Tibial artery (tissue), 4 donors: ENCODE results near the gene GTF2IRD1.
"Not testable (repeated sequence)": the region's sequence is repeated elsewhere in the genome, so short reads cannot be mapped to it uniquely, and the experiment has no call there.

Experiments
- DNase-seq, 2 donors: peaks; one replicate each; pipeline ENCODE4 v3.0.0-alpha.2; 2019
- H3K27ac ChIP-seq, 2 donors: fragments of 200-600 bp; sonication (generic) in 1 of 2; 1 replicate in 1 of 2; 2 replicates in 1 of 2; pipeline ENCODE4 v1.5.1; 2018 to 2019; ENCODE audit warnings: mild to moderate bottlenecking in 1 of 2
- H3K27me3 ChIP-seq, 2 donors: fragments of 200-600 bp; sonication (generic) in 1 of 2; one replicate each; pipeline versions ENCODE4 v1.5.1 to v1.6.0; 2016 to 2019
- H3K36me3 ChIP-seq, 3 donors: fragments of 200-600 bp; sonication (generic) in 2 of 3; one replicate each; pipeline ENCODE4 v1.5.1; 2016 to 2019; ENCODE audit warnings: mild to moderate bottlenecking in 2 of 3
- H3K4me1 ChIP-seq, 4 donors: fragments of 200-600 bp; sonication (generic) in 2 of 4; 1 replicate in 3 of 4; 2 replicates in 1 of 4; pipeline ENCODE4 v1.5.1; 2016 to 2019
- H3K4me3 ChIP-seq, 2 donors: fragments of 200-600 bp; sonication (generic) in 1 of 2; 1 replicate in 1 of 2; 2 replicates in 1 of 2; pipeline ENCODE4 v1.5.1; 2018 to 2019; ENCODE audit warnings: mild to moderate bottlenecking in 2 of 2
- H3K9me3 ChIP-seq, 3 donors: fragments of 200-600 bp; sonication (generic) in 1 of 3; one replicate each; pipeline ENCODE4 v1.5.1; 2016 to 2019
- intact Hi-C: fragments of 100-400 bp; cut with DNase I; formaldehyde crosslinking; loops from one replicate; pipeline ENCODE4 v1.15.0; 2023; ENCODE audit warnings: low total_unique reads
- TF ChIP-seq, protein P1 (sequence below), 2 experiments: fragments of 200-600 bp in 1 of 2; fragments of 450-650 bp in 1 of 2; IDR thresholded peaks; one replicate each; pipeline ENCODE4 v1.5.1; 2017 to 2019; ENCODE audit warnings: antibody characterized with exemption in 2 of 2, mild to moderate bottlenecking in 1 of 2, moderate library complexity in 1 of 2

The GTF2IRD1 gene

DNA sequence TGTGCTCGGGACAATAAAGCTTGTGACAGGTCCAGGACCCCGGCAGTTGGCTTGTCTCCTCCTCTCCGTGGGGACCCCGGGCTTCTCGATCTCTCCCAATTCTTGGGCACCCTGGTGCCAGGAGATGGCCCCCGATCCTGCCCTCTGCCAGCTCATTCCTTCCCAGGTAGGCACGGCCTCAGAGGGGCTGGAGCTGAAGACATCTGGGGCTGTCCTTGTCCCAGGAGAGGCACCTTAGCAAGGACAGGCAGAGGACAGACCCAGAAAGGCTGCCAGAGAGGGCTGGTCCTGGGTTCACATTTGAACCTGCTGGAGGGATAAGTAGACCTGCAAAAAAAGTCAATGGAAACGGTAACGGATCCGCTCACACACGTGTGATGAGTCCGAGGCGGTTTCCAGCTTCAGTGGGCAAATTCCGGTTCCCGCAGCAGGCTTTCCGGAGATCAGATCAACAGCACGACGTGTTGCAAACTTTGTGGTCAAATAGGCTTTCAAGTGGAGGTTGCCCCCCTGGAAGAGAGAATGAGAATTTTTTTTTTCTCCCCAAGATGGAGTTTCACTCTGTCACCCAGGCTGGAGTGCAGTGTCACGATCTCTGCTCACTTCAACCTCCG lies 47.7 kb upstream of the GTF2IRD1 start:
- intact Hi-C loops = no loop called here
- peak in 1 of 2 donors; percentile 17 for DNase-seq
- no peaks in the 10 kb centered on the region for H3K9me3 ChIP-seq
- H3K4me1 ChIP-seq = no peaks in the 10 kb centered on the region
- TF ChIP-seq, protein P1, sequence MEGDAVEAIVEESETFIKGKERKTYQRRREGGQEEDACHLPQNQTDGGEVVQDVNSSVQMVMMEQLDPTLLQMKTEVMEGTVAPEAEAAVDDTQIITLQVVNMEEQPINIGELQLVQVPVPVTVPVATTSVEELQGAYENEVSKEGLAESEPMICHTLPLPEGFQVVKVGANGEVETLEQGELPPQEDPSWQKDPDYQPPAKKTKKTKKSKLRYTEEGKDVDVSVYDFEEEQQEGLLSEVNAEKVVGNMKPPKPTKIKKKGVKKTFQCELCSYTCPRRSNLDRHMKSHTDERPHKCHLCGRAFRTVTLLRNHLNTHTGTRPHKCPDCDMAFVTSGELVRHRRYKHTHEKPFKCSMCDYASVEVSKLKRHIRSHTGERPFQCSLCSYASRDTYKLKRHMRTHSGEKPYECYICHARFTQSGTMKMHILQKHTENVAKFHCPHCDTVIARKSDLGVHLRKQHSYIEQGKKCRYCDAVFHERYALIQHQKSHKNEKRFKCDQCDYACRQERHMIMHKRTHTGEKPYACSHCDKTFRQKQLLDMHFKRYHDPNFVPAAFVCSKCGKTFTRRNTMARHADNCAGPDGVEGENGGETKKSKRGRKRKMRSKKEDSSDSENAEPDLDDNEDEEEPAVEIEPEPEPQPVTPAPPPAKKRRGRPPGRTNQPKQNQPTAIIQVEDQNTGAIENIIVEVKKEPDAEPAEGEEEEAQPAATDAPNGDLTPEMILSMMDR (IDR thresholded peaks at IDR 0.05) = no peak
- no peak overlapping the region for H3K27ac ChIP-seq
- peaks cover 13 to 39% (median 30%) of the 10 kb centered on the region in 3 donors for H3K36me3 ChIP-seq
- no peak overlapping the region for H3K4me3 ChIP-seq
- peaks cover 0 to 4% of the 10 kb centered on the region in 2 donors for H3K27me3 ChIP-seq

DNA sequence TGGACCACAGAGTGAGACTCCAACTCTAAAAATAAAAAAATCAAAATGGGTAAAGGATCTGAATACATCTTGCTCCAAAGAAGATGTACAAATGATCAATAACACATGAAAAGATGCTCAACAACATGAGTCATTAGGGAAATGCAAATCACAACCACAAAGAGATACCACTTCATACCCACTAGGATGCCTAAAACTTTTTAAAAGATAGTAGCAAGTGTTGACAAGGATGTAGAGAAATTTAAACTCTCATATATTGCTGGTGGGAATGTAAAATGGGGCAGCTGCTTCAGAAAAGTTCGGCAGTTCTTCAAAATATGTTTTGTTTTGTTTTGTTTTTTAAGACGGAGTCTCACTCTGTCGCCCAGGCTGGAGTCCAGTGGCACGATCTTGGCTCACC lies 45.7 kb upstream of the GTF2IRD1 start:
- no peaks in the 10 kb centered on the region for H3K4me1 ChIP-seq
- H3K4me3 ChIP-seq = no peak overlapping the region
- peaks cover 13 to 21% (median 19%) of the 10 kb centered on the region in 3 donors for H3K36me3 ChIP-seq
- H3K27ac ChIP-seq = no peak overlapping the region
- H3K27me3 ChIP-seq = peaks cover 0 to 4% of the 10 kb centered on the region in 2 donors
- no peak for DNase-seq
- TF ChIP-seq, protein P1 (IDR thresholded peaks at IDR 0.05) = no peak
- no peaks in the 10 kb centered on the region for H3K9me3 ChIP-seq
- intact Hi-C loops = no loop called here

DNA sequence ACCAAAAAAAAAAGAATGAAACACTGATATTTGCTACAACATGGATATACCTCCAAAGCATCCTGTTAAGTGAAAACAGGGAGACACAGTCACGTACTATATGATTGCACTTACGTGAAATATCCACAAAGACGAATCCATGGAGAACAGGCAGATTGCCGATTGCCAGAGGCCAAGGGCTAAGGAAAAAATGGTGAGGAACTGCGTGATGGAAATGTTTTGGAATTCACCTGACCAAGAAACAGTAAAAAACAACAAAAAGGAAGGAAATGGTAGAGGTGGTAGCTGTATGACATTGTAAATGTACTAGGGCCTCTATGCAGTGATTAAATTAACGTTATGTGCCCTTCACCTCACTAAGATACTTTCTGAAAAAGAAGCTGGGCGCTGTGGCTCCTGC lies 44.1 kb upstream of the GTF2IRD1 start:
- no peaks in the 10 kb centered on the region for H3K4me1 ChIP-seq
- no peak for DNase-seq
- H3K36me3 ChIP-seq = peaks cover 0 to 5% (median 3%) of the 10 kb centered on the region in 3 donors
- TF ChIP-seq, protein P1 (IDR thresholded peaks at IDR 0.05) = no peak
- intact Hi-C loops = no loop called here
- H3K9me3 ChIP-seq = no peaks in the 10 kb centered on the region
- H3K27me3 ChIP-seq = peaks cover 0 to 4% of the 10 kb centered on the region in 2 donors
- no peak overlapping the region for H3K27ac ChIP-seq
- no peak overlapping the region for H3K4me3 ChIP-seq

DNA sequence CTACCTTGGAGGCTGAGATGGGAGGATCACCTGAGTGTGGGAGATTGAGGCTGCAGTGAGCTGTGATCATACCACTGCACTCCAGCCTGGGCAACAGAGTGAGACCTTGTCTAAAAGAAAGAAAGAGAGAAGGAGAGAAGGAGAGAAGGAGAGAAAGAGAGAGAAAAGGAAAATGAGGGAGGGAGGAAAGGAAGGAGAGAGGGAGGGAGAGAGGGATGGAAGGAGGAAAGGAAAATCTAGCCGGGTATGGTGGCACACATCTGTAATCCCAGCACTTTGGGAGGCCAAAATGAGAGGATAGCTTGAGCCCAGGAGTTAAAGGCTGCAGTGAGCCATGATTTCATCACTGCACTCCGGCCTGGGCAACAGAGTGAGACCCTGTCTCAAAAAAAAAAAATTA lies 42.9 kb upstream of the GTF2IRD1 start:
- no peak for DNase-seq
- TF ChIP-seq, protein P1 (IDR thresholded peaks at IDR 0.05) = no peak
- Histone ChIP-seq H3K4me1 (no peaks in the 10 kb centered on the region), H3K27me3 (peaks cover 0 to 4% of the 10 kb centered on the region in 2 donors), H3K4me3 (no peak overlapping the region), H3K9me3 (no peaks in the 10 kb centered on the region), H3K27ac (no peak overlapping the region), H3K36me3 (no peaks in the 10 kb centered on the region)
- intact Hi-C loops = no loop called here

DNA sequence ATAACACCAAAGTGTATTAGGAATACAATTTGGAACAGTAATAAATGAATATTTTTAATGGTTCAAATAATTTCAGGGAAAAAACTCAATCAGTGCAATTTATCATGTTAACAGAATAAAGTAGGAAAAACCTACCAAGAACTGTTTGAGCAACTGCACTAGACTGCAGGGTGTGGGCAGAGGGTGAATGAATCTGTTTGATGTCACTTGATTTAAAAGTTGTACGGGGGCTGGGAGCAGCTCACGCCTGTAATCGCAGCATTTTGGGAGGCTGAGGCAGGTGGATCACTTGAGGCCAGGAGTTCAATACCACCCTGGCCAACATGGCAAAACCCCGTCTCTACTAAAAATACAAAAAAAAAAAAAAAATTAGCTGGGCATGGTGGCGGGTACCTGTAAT lies 42.1 kb upstream of the GTF2IRD1 start:
- H3K27ac ChIP-seq, DNase-seq, H3K27me3 ChIP-seq, H3K4me3 ChIP-seq, intact Hi-C loops, H3K9me3 ChIP-seq, H3K4me1 ChIP-seq, H3K36me3 ChIP-seq: not testable (repeated sequence)

DNA sequence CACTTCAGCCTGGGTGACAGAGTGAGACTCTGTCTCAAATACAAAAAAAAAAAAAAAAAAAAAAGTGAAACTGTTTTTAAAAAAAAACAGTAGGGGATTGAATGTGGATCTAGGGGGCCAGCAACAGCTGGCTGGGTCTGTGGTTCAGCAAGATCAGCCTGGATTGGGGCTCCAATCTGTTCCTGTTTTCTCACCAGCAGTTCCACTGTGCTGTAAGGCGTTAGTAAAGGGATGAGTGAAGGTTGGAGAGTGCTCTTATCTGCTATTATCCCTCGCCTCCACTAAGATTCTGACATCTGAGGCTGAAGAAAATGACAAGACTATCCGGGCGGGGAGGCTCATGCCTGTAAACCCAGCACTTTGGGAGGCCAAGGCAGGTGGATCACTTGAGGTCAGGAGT lies 41.6 kb upstream of the GTF2IRD1 start:
- Histone ChIP-seq H3K36me3 (no peaks in the 10 kb centered on the region), H3K27me3 (peaks cover 0 to 4% of the 10 kb centered on the region in 2 donors), H3K9me3 (no peaks in the 10 kb centered on the region), H3K27ac (no peak overlapping the region), H3K4me3 (no peak overlapping the region), H3K4me1 (no peaks in the 10 kb centered on the region)
- intact Hi-C loops = no loop called here
- TF ChIP-seq, protein P1 (IDR thresholded peaks at IDR 0.05) = no peak
- no peak for DNase-seq
